ENCODE results near the gene DHX15.
A peak's percentile ranks its signal among the peaks of the same experiment; 100 is the strongest.

Gene DHX15

DNA sequence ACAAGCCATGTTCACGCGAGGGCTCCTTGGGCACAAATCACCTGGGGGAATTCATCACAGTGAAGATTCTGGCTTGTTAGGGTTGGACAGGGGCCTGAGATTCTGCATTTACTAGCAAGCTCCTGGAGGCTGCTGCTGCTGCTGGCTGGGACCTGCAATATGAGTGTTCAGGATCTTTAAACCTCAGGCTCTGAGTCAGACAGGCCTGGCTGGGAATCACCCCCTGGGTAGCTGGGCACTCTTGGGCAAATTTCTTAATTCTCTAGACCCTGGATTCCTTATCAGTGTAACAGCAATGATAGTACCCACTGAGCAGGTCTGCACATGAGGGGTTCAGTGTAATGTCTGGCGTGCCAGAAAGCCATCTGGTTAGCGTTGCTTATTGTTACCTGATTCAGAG is 101.5 kb downstream of the DHX15 start:
- DNase-seq (ENCODE audit: low spot score): no peak

DNA sequence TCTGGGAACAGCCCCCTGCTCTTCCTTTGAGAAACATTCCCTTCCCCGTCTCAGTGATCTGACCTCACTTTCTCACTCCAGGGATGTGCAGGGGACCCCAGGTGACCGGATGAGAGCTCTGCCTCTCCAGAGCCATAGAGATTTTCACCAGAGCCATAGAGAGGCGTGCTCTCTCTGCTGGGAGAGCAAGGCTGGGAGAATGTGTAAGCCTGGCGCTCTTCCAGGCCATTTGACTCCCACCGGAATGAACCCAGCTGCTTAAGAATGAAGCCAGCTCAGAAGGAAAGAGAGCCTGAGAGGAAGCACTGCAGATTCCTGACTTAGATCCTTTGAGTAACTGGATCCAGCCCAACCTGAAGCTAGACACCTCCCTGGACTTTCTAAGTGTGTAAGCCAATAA is 106.4 kb downstream of the DHX15 start:
- peak; percentile 40 for DNase-seq (ENCODE audit: low spot score)

All from AG08395 (cell line).